OCI-LY7 (cell line): Measurements from ENCODE around the gene JAK1.

Source experiments
- CTCF ChIP-seq: fragments of 200-600 bp; sonication (generic); conservative IDR thresholded peaks from 2 replicates; pipeline ENCODE4 v1.5.1; 2014; ENCODE audit warnings: mild to moderate bottlenecking, antibody characterized with exemption, low read length, moderate library complexity, mixed read lengths
- EZH2phosphoT487 ChIP-seq: fragments of 200-600 bp; sonication (generic); IDR thresholded peaks from 2 replicates; pipeline ENCODE4 v1.6.1; 2018; ENCODE audit warnings: low read depth, borderline replicate concordance, mild to moderate bottlenecking, mixed run types, antibody characterized with exemption, low read length, moderate library complexity, mixed read lengths

DNA sequence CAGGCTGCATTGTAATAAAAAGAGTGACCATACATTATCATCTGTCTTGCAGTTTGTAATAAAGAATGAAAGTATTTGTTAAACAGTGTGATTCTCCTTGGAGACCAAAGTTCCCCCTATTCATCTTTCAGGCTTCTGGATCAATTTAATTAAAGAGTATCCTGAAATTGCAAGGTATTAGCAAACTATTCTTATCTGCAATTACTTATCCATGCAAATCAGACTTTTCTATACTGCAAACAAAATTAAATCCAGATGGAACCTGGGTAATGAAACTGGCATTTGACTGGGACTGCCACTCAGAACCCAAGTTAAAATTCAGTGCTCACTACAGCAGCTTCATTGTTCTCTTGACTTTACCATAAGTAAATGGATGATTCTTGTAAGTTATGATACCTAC, 37.1 kb downstream of the JAK1 start:
- TF ChIP-seq CTCF (no peak), EZH2phosphoT487 (no peak)
